PC-3 (cell line): ENCODE results near the gene MRPL9. TPM values are rescaled to one million over a fixed set of nuclear protein-coding genes. Genes with fewer than 3 reads are reported as not detected.

ENCODE experiments used
- ATAC-seq: fragments of 200-7000 bp; cut with Tn5 transposase; 2 replicates; pipeline ENCODE4 v1.9.1; 2020; ENCODE audit warnings: mild to moderate bottlenecking, moderate library complexity
- BruUV-seq: library from RNA; stranded (reverse); fragments of 400-500 nt; replicated peaks from 2 replicates; lab custom pipeline; 2021; lab: Mats Ljungman, UMichigan
- CTCF ChIA-PET: fragments of 300-600 bp; sonication (Branson Sonifier 250); formaldehyde crosslinking; loops from one replicate; lab custom pipeline; 2022; ENCODE audit warnings: antibody characterized with exemption; lab: Charles Lee
- POLR2A ChIA-PET: fragments of 300-600 bp; sonication (Branson Sonifier 250); formaldehyde crosslinking; loops from one replicate; lab custom pipeline; 2022; ENCODE audit warnings: antibody characterized with exemption; ENCODE audit not compliant: unreplicated experiment; lab: Charles Lee
- DNase-seq: peaks from one replicate; pipeline ENCODE4 v3.0.0-alpha.2; 2015
- H2AFZ ChIP-seq: fragments of 300-600 bp; sonication (generic); 2 replicates; pipeline ENCODE4 v1.6.0; 2016; ENCODE audit warnings: antibody characterized with exemption, low read length
- H3F3A ChIP-seq: fragments of 300-600 bp; sonication (generic); one replicate; pipeline ENCODE4 v1.6.0; 2017; ENCODE audit warnings: antibody characterized with exemption, low read length, control low read depth, mild to moderate bottlenecking; ENCODE audit not compliant: unreplicated experiment
- H3K27ac ChIP-seq: fragments of 300-600 bp; sonication (generic); 2 replicates; pipeline ENCODE4 v1.5.1; 2016; ENCODE audit warnings: mild to moderate bottlenecking, low read length
- H3K27me3 ChIP-seq: fragments of 300-600 bp; sonication (generic); 2 replicates; pipeline ENCODE4 v1.6.1; 2016; ENCODE audit warnings: low read length, mixed read lengths
- H3K36me3 ChIP-seq: fragments of 300-600 bp; sonication (generic); 2 replicates; pipeline ENCODE4 v1.6.1; 2016; ENCODE audit warnings: low read depth, mixed run types, low read length, mixed read lengths
- H3K4me1 ChIP-seq: fragments of 300-600 bp; sonication (generic); 2 replicates; pipeline ENCODE4 v1.5.1; 2016; ENCODE audit warnings: low read length; ENCODE audit not compliant: insufficient read depth
- H3K4me2 ChIP-seq: fragments of 300-600 bp; sonication (generic); 2 replicates; pipeline ENCODE4 v1.6.0; 2016; ENCODE audit warnings: low read length
- H3K4me3 ChIP-seq: fragments of 300-600 bp; sonication (generic); 2 replicates; pipeline ENCODE4 v1.5.1; 2016; ENCODE audit warnings: mild to moderate bottlenecking, low read length, mixed read lengths
- H3K79me2 ChIP-seq: fragments of 300-600 bp; sonication (generic); 2 replicates; pipeline ENCODE4 v1.6.1; 2017; ENCODE audit warnings: low read length, mixed read lengths
- H3K9ac ChIP-seq: fragments of 300-600 bp; sonication (generic); 2 replicates; pipeline ENCODE4 v1.6.0; 2016; ENCODE audit warnings: mild to moderate bottlenecking, low read length
- H3K9me2 ChIP-seq: fragments of 300-600 bp; sonication (generic); replicated peaks from 2 replicates; pipeline ENCODE4 v1.6.1; 2016; ENCODE audit warnings: mixed run types, low read length, mixed read lengths
- H3K9me3 ChIP-seq: fragments of 300-600 bp; sonication (generic); 2 replicates; pipeline ENCODE4 v1.6.1; 2016; ENCODE audit warnings: low read length, mixed read lengths
- H4K20me1 ChIP-seq: fragments of 300-600 bp; sonication (generic); 2 replicates; pipeline ENCODE4 v1.6.1; 2016; ENCODE audit warnings: low read length, mixed read lengths
- EZH2 ChIP-seq: fragments of 300-600 bp; sonication (generic); IDR thresholded peaks from one replicate; pipeline ENCODE4 v1.6.1; 2017; ENCODE audit warnings: antibody characterized with exemption, mild to moderate bottlenecking, low read length; ENCODE audit not compliant: unreplicated experiment
- EZH2phosphoT487 ChIP-seq: fragments of 300-600 bp; sonication (generic); IDR thresholded peaks from 2 replicates; pipeline ENCODE4 v1.6.1; 2018; ENCODE audit warnings: mild to moderate bottlenecking, antibody characterized with exemption, low read length, borderline replicate concordance
- intact Hi-C: fragments of 100-400 bp; cut with micrococcal nuclease; formaldehyde crosslinking; loops from 2 replicates; pipeline ENCODE4 v1.9.0; 2023
- total RNA-seq: library from RNA; depleted of rRNA; stranded (reverse); fragments of >200 nt; gene quantifications from 2 replicates; pipeline ENCODE4 v1.2.3, GENCODE V29; 2014
- TF ChIP-seq, protein P1 (sequence below): fragments of 300-600 bp; sonication (generic); conservative IDR thresholded peaks from 2 replicates; pipeline ENCODE4 v1.5.1; 2017; ENCODE audit warnings: antibody characterized with exemption, low read depth, mild to moderate bottlenecking, low read length

The MRPL9 gene
- total RNA-seq, 1 experiment from 2014 or later: 229 TPM

DNA sequence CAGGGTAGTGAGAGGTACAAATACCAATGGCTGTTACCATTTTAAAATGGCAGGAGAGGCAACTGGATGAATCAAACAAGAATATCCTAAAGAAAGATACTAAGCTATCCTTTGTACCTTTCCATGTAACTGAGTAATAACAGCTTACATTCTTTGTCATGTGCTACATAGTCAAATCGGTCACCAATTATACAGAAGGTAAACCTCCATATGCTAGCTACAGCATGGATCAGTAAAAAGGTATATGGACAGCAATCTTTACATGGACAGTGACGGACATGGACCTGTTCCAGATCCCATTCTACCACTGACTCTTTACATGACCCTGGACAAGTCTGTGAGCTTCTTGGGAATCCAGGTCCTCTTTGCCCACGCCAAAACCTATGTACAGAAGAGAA is 13.4 kb upstream of the MRPL9 start:
- no peaks in the 10 kb centered on the region for H3K9me2 ChIP-seq
- POLR2A ChIA-PET: interaction anchor here (0.6 kb wide), 1 partner anchor 64 kb away, joined by 3 read pairs; no protein-coding TSS in a partner anchor
- H3K4me3 ChIP-seq: no peak overlapping the region
- H4K20me1 ChIP-seq: no peaks in the 10 kb centered on the region
- TF ChIP-seq EZH2: no peak
- no peak for TF ChIP-seq EZH2phosphoT487
- TF ChIP-seq, protein P1, sequence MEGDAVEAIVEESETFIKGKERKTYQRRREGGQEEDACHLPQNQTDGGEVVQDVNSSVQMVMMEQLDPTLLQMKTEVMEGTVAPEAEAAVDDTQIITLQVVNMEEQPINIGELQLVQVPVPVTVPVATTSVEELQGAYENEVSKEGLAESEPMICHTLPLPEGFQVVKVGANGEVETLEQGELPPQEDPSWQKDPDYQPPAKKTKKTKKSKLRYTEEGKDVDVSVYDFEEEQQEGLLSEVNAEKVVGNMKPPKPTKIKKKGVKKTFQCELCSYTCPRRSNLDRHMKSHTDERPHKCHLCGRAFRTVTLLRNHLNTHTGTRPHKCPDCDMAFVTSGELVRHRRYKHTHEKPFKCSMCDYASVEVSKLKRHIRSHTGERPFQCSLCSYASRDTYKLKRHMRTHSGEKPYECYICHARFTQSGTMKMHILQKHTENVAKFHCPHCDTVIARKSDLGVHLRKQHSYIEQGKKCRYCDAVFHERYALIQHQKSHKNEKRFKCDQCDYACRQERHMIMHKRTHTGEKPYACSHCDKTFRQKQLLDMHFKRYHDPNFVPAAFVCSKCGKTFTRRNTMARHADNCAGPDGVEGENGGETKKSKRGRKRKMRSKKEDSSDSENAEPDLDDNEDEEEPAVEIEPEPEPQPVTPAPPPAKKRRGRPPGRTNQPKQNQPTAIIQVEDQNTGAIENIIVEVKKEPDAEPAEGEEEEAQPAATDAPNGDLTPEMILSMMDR: no peak
- H3K27me3 ChIP-seq: no peaks in the 10 kb centered on the region
- BruUV-seq: no TSS peak
- no peaks in the 10 kb centered on the region for H3K9me3 ChIP-seq
- CTCF ChIA-PET: no interaction called here
- peaks cover 24% of the 10 kb centered on the region for H3K36me3 ChIP-seq
- no peak for ATAC-seq
- H3K4me1 ChIP-seq: peaks cover 14% of the 10 kb centered on the region
- H3K79me2 ChIP-seq: no peaks in the 10 kb centered on the region
- no peak overlapping the region for H2AFZ ChIP-seq
- intact Hi-C loops: no loop called here
- DNase-seq: no peak
- H3F3A ChIP-seq: no peaks in the 10 kb centered on the region
- no peak overlapping the region for H3K27ac ChIP-seq
- no peak overlapping the region for H3K4me2 ChIP-seq
- no peak overlapping the region for H3K9ac ChIP-seq

GRCh38 chr1:151775894-151776664 is 12.8 kb upstream of the MRPL9 start:
- no peak for TF ChIP-seq EZH2phosphoT487
- no peak for TF ChIP-seq EZH2
- TF ChIP-seq, protein P1: no peak
- Histone ChIP-seq H3K9ac (no peak overlapping the region), H3K4me3 (no peak overlapping the region), H3K79me2 (no peaks in the 10 kb centered on the region), H3K9me2 (no peaks in the 10 kb centered on the region), H3K4me1 (peaks cover 14% of the 10 kb centered on the region), H3F3A (no peaks in the 10 kb centered on the region), H3K9me3 (no peaks in the 10 kb centered on the region), H4K20me1 (no peaks in the 10 kb centered on the region), H3K36me3 (peaks cover 21% of the 10 kb centered on the region), H3K27ac (no peak overlapping the region), H3K27me3 (no peaks in the 10 kb centered on the region), H2AFZ (no peak overlapping the region), H3K4me2 (no peak overlapping the region)
- BruUV-seq: no TSS peak
- POLR2A ChIA-PET: no interaction called here
- DNase-seq (no peak), ATAC-seq (no peak)
- intact Hi-C loops: no loop called here
- CTCF ChIA-PET: no interaction called here

GRCh38 chr1:151774256-151774922 is 11.1 kb upstream of the MRPL9 start:
- Histone ChIP-seq H3K36me3 (peaks cover 21% of the 10 kb centered on the region), H3K27ac (peak overlapping the region; percentile 50), H3K79me2 (no peaks in the 10 kb centered on the region), H4K20me1 (no peaks in the 10 kb centered on the region), H3F3A (no peaks in the 10 kb centered on the region), H3K27me3 (no peaks in the 10 kb centered on the region), H3K9me3 (no peaks in the 10 kb centered on the region), H3K4me2 (0 out of 2 replicates have a peak overlapping the region, but pooled peaks have one; percentile 4), H3K4me3 (no peak overlapping the region), H3K4me1 (peaks cover 14% of the 10 kb centered on the region), H3K9me2 (no peaks in the 10 kb centered on the region), H3K9ac (peak overlapping the region; percentile 2; the same call in 1 of the 2 replicates), H2AFZ (no peak overlapping the region)
- ChIA-PET CTCF (no interaction called here), POLR2A (no interaction called here)
- no peak for TF ChIP-seq EZH2
- TF ChIP-seq, protein P1: no peak
- TF ChIP-seq EZH2phosphoT487: no peak
- BruUV-seq: no TSS peak
- DNase-seq: no peak
- intact Hi-C loops: no loop called here
- ATAC-seq: no peak
